ENCODE results near the gene TAB3.
"Not testable (repeated sequence)": the region's sequence is repeated elsewhere in the genome, so short reads cannot be mapped to it uniquely, and the experiment has no call there.

TAB3 gene

GRCh38 chrX:30814978-30815377 is 74.1 kb downstream of the TAB3 start:
- DNase-seq (ENCODE audit: extremely low read depth, low read depth), result no peak
- H3K4me3 ChIP-seq (replicated peaks; ENCODE audit: low read depth, low read length), result no peak overlapping the region
- no peak for TF ChIP-seq CTCF (IDR thresholded peaks at IDR 0.05; ENCODE audit: low read depth, low read length, missing control alignments)

GRCh38 chrX:30812326-30812725 is 76.7 kb downstream of the TAB3 start:
- TF ChIP-seq CTCF (IDR thresholded peaks at IDR 0.05; ENCODE audit: low read depth, low read length, missing control alignments), result no peak
- DNase-seq (ENCODE audit: extremely low read depth, low read depth), result no peak
- H3K4me3 ChIP-seq (replicated peaks; ENCODE audit: low read depth, low read length), result no peak overlapping the region

- DNase-seq (ENCODE audit: extremely low read depth, low read depth), result no peak
- no peak for TF ChIP-seq CTCF (IDR thresholded peaks at IDR 0.05; ENCODE audit: low read depth, low read length, missing control alignments)
- no peak overlapping the region for H3K4me3 ChIP-seq (replicated peaks; ENCODE audit: low read depth, low read length)
Measured at GRCh38 chrX:30806187-30806728, 82.8 kb downstream of the TAB3 start.

- no peak for DNase-seq (ENCODE audit: extremely low read depth, low read depth)
- H3K4me3 ChIP-seq (replicated peaks; ENCODE audit: low read depth, low read length), result no peak overlapping the region
- TF ChIP-seq CTCF (IDR thresholded peaks at IDR 0.05; ENCODE audit: low read depth, low read length, missing control alignments), result no peak
Measured at GRCh38 chrX:30804462-30804861, 84.6 kb downstream of the TAB3 start.

- TF ChIP-seq CTCF (IDR thresholded peaks at IDR 0.05; ENCODE audit: low read depth, low read length, missing control alignments), result no peak
- DNase-seq (ENCODE audit: extremely low read depth, low read depth), result no peak
- H3K4me3 ChIP-seq (replicated peaks; ENCODE audit: low read depth, low read length), result no peak overlapping the region
Measured at GRCh38 chrX:30800901-30801300, 88.2 kb downstream of the TAB3 start.

- no peak for TF ChIP-seq CTCF (IDR thresholded peaks at IDR 0.05; ENCODE audit: low read depth, low read length, missing control alignments)
- no peak overlapping the region for H3K4me3 ChIP-seq (replicated peaks; ENCODE audit: low read depth, low read length)
- no peak for DNase-seq (ENCODE audit: extremely low read depth, low read depth)
Measured at GRCh38 chrX:30799327-30799726, 89.7 kb downstream of the TAB3 start.

GRCh38 chrX:30798810-30799209 is 90.2 kb downstream of the TAB3 start:
- no peak overlapping the region for H3K4me3 ChIP-seq (replicated peaks; ENCODE audit: low read depth, low read length)
- no peak for TF ChIP-seq CTCF (IDR thresholded peaks at IDR 0.05; ENCODE audit: low read depth, low read length, missing control alignments)

GRCh38 chrX:30797301-30797700 is 91.8 kb downstream of the TAB3 start:
- not testable (repeated sequence) for DNase-seq (ENCODE audit: extremely low read depth, low read depth); H3K4me3 ChIP-seq (replicated peaks; ENCODE audit: low read depth, low read length)

More at GRCh38 chrX:30798810-30799209, 90.2 kb downstream of the TAB3 start:
- DNase-seq (ENCODE audit: extremely low read depth, low read depth), result no peak

Data from HFF-Myc (cell line).